ENCODE data around the gene IL5.
"Not testable (repeated sequence)": the region's sequence is repeated elsewhere in the genome, so short reads cannot be mapped to it uniquely, and the experiment has no call there.

- not testable (repeated sequence) for TF ChIP-seq CTCF (conservative IDR thresholded peaks at IDR 0.05; ENCODE audit: low read length); EZH2phosphoT487 (IDR thresholded peaks at IDR 0.05; ENCODE audit: borderline replicate concordance, low read depth, low read length)
Observed at GRCh38 chr5:132524877-132525276, 18.4 kb downstream of the IL5 start.
